ENCODE results near the gene CRHR1.

DNA sequence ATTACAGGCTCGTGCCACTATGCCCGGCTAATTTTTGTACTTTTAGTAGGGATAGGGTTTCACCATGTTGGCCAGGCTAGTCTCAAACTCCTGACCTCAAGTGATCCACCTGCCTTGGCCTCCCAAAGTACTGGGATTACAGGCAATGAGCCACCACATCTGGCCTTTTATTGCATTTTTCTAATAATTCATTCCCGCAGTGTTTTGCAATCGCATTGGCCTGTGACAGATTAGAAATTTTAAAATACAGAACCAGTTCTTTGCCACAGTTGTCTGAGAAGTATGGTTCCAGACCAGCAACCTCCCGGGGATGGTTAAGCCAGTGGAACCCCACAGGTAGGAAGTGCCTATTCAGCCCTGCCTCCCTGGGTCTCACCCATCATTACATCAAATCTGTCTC, 3.2 kb upstream of the CRHR1 start:
- TF ChIP-seq, protein P1, sequence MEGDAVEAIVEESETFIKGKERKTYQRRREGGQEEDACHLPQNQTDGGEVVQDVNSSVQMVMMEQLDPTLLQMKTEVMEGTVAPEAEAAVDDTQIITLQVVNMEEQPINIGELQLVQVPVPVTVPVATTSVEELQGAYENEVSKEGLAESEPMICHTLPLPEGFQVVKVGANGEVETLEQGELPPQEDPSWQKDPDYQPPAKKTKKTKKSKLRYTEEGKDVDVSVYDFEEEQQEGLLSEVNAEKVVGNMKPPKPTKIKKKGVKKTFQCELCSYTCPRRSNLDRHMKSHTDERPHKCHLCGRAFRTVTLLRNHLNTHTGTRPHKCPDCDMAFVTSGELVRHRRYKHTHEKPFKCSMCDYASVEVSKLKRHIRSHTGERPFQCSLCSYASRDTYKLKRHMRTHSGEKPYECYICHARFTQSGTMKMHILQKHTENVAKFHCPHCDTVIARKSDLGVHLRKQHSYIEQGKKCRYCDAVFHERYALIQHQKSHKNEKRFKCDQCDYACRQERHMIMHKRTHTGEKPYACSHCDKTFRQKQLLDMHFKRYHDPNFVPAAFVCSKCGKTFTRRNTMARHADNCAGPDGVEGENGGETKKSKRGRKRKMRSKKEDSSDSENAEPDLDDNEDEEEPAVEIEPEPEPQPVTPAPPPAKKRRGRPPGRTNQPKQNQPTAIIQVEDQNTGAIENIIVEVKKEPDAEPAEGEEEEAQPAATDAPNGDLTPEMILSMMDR (IDR thresholded peaks at IDR 0.05) = no peak
- no peak for TF ChIP-seq POLR2A (IDR thresholded peaks at IDR 0.05)

All from lower leg skin (tissue), 3 donors.